ENCODE measurements around the gene CDHR3.

Gene CDHR3

DNA sequence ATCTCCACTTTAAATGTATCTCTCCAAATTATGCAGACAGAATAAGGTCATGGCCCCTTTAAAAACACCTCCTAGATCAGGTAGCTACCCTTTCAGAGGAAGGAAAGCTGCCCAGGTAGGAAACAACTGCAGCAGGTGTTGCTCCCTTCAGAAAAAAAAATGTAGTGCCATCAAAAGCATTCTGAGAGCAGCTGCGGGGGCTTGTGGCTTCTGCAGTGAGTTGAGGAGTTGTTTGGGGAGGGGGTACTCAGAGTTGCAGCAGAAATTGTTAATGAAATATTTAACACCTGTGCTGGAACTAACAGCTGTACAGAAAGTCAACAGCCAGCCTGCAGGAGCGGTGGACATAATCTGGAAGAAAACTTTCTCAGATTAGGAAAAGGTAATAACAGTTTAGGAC, 24.0 kb downstream of the CDHR3 start:
- TF ChIP-seq, protein P1, sequence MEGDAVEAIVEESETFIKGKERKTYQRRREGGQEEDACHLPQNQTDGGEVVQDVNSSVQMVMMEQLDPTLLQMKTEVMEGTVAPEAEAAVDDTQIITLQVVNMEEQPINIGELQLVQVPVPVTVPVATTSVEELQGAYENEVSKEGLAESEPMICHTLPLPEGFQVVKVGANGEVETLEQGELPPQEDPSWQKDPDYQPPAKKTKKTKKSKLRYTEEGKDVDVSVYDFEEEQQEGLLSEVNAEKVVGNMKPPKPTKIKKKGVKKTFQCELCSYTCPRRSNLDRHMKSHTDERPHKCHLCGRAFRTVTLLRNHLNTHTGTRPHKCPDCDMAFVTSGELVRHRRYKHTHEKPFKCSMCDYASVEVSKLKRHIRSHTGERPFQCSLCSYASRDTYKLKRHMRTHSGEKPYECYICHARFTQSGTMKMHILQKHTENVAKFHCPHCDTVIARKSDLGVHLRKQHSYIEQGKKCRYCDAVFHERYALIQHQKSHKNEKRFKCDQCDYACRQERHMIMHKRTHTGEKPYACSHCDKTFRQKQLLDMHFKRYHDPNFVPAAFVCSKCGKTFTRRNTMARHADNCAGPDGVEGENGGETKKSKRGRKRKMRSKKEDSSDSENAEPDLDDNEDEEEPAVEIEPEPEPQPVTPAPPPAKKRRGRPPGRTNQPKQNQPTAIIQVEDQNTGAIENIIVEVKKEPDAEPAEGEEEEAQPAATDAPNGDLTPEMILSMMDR (IDR thresholded peaks at IDR 0.05; ENCODE audit: control insufficient read depth, extremely low read depth, insufficient read depth) = no peak
- no peak overlapping the region for H3K4me3 ChIP-seq (ENCODE audit: low read depth, low read length)
- DNase-seq (ENCODE audit: low read depth) = no peak

DNA sequence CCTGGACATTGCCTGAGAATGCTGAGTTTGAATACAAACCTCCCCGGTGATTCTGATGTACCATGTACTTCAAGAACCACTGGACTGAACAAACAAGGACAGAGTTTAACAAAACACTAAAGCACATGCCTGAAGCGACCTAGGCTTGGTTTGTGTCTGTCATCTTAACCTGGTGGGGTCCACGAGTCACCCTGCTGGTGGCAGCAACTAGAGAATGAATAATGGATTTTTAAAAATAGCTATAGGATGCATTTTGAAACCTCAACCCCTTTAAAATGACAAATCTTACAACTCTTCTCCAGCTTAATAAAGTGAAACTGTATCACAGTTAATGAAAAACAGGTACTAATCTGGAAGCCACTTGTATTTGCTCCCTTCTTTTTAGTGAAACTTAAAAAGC, 25.2 kb downstream of the CDHR3 start:
- no peak overlapping the region for H3K4me3 ChIP-seq (ENCODE audit: low read depth, low read length)
- DNase-seq (ENCODE audit: low read depth) = no peak
- TF ChIP-seq, protein P1 (IDR thresholded peaks at IDR 0.05; ENCODE audit: control insufficient read depth, extremely low read depth, insufficient read depth) = no peak

DNA sequence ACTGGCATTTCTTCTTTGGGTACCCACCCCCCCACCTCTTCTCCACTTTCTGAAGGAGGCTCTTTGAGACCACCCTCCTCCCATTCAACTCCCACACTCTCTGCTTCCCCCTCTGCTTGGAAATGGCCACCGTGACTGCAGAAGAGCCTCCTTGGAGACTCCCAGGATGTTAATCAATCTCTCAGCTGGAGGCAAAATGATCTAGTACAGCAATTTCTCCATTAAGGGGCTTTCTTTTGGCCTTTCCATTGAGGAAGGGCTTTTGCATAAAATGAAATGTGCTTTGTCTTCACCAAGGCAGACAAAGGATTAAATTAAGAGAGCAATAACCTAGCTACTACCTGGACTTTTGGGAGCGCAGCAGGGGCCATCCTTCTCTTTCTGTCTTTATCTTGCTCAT, 26.1 kb downstream of the CDHR3 start:
- no peak overlapping the region for H3K4me3 ChIP-seq (ENCODE audit: low read depth, low read length)
- TF ChIP-seq, protein P1 (IDR thresholded peaks at IDR 0.05; ENCODE audit: control insufficient read depth, extremely low read depth, insufficient read depth) = no peak

DNA sequence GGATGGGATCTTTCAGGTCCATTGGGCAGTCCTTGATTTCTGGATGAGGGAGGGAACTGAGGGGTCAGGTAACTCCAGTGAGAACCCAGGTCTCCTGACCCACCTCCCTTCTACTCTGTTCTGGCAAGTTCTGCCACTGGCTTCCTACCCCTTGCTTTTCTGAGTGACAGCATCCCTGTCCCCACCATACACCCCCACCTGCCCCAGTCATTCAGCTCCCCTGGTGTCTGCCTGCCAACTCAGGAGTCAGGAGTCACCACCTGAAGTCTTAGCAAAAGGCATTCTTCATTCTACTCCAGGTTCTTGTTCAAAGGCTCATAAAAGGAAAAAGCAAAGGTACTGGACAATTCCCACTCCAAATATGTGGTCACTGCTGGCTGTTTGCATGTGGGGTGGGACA, 26.6 kb downstream of the CDHR3 start:
- no peak overlapping the region for H3K4me3 ChIP-seq (ENCODE audit: low read depth, low read length)
- TF ChIP-seq, protein P1 (IDR thresholded peaks at IDR 0.05; ENCODE audit: control insufficient read depth, extremely low read depth, insufficient read depth) = no peak
- DNase-seq (ENCODE audit: low read depth) = no peak

More for the DNA sequence above, 26.1 kb downstream of the CDHR3 start:
- DNase-seq (ENCODE audit: low read depth) = no peak

DNA sequence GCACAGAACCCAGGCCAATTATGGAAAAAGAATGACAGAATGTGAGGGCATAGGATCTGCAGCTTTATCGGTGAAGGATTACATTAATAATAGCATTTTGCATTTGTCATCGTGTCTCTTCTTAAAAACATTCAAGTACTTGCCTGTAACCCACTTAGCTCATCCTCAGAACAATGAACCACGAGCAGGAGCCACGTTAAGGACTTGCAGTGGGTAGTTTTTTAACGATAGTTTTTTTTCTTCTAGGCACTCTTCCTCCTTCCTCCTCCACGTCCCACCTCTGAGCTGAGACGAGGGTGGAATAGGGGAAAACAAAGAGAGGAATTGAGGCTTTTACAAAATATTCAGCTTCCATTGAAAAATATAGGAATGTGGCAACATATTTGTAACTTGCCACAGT, 27.1 kb downstream of the CDHR3 start:
- no peak for DNase-seq (ENCODE audit: low read depth)

DNA sequence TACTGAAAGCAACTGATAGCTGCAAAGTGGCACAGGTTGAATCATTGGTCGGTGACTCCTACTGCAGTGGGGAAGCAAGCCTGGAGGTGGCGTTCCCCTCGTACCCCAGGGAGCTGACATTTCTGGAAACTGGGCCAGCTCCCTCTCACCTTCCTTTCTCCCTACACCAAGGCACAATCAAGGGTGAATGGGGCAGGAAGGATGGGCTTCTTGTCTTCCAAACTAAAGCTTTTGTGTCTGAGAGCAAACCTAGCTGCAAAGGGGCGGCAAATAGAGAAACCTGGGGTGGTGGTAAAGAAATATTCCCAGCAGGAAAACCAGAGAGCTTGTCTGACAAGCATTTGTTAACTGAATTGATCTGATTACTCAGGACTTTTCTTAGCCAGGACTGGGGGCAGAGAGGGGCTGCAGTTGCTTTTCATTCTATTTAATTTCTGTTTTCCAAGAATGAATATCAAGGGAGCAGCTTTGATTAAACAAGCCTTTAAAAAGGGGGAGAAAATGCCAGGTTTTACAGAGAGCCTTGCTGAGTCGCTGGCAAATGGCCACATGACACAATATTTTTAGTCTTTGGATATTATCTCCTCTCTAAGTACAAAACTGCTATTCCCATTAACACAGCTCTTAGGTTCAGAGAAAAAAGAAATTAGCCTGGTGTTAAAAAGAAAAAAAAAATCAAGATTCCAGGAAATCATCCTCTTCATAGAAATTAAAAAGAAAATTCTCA, 27.8 kb downstream of the CDHR3 start:
- no peak overlapping the region for H3K4me3 ChIP-seq (ENCODE audit: low read depth, low read length)
- DNase-seq (ENCODE audit: low read depth) = no peak
- TF ChIP-seq, protein P1 (IDR thresholded peaks at IDR 0.05; ENCODE audit: control insufficient read depth, extremely low read depth, insufficient read depth) = no peak

More for the DNA sequence above, 27.1 kb downstream of the CDHR3 start:
- TF ChIP-seq, protein P1 (IDR thresholded peaks at IDR 0.05; ENCODE audit: control insufficient read depth, extremely low read depth, insufficient read depth) = no peak
- no peak overlapping the region for H3K4me3 ChIP-seq (ENCODE audit: low read depth, low read length)

DNA sequence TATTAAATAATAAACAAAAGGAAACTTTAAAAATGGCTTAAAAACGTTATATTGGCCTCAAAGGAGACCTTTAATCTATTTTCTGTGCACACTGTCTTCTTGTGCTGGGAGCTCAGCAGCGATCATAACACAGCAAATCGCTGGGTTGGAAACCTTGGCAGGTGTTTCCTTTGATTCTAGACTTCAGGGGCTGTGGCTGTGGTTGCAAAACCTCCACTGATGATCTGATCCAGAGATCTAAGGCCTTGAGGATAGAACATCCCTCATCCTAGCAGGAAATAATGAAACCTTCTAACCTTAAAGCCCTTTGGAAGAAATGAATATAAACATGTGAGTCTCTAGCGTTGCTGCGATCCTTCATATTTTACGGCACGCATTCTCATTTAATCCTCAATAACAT, 29.8 kb downstream of the CDHR3 start:
- no peak for DNase-seq (ENCODE audit: low read depth)
- H3K4me3 ChIP-seq (ENCODE audit: low read depth, low read length) = no peak overlapping the region
- TF ChIP-seq, protein P1 (IDR thresholded peaks at IDR 0.05; ENCODE audit: control insufficient read depth, extremely low read depth, insufficient read depth) = no peak
